HL-60/S4 treated with phorbol 12-myristate 13-acetate at 8.2 ng/mL for 4 days and 3 days (cell line): ENCODE results near the gene EGR1.
"Not testable (repeated sequence)": the region's sequence is repeated elsewhere in the genome, so short reads cannot be mapped to it uniquely, and the experiment has no call there.

Experiments used
- in situ Hi-C: fragments of 300-500 bp; cut with MboI; formaldehyde crosslinking; loops from 2 replicates; pipeline ENCODE4 v1.15.0; 2022; ENCODE audit warnings: low sequenced_read_pairs

EGR1 gene

DNA sequence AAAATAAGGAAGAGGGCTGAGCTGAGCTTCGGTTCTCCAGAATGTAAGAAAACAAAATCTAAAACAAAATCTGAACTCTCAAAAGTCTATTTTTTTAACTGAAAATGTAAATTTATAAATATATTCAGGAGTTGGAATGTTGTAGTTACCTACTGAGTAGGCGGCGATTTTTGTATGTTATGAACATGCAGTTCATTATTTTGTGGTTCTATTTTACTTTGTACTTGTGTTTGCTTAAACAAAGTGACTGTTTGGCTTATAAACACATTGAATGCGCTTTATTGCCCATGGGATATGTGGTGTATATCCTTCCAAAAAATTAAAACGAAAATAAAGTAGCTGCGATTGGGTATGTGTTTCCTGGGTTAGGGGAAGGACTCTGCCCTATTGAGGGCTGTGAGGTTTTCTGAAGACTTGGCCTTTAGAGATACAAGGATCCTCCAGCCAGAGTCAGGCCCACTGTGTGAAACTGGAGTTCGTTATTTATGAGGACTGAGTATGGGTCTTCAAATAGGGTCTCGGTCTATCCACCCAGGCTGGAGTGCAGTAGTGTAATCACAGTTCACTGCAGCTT is 3.8 kb downstream of the EGR1 start:
- in situ Hi-C loops = no loop called here

DNA sequence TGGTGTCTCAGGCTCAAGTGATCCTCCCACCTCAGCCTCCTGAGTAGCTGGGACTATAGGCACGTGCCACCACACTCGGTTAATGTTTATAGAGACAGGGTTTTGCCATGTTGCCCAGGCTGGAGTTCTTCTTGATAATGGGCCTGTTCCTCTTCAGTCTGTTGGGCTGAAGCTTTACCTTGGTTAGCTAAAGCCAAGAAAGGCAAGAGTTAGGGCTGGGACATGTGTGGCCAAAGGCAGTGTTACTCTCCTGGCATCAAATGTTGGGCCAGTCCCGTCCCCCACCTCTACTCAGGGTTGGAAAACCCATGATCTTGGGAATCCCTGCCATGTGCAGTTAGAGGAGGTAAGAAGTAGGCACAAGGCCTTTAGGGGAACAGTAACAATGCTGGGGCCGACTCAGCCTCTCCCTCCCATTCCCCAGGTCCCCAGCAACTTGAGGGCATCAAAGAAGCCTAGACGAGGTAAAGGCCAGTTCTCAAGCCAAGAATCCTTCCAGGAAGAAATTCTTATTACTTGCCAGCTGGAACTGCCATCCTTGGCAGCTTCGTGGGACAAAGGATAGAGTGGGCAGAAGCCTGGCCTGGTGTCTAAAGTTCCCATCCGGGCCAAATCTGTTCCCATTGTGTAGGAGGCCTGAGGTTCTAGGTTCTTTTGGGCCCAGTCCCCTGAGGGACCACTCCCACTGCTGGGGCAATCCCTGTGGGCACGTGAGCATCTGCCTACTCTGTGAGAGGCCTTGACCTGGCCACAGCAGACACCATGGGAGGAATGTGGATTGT is 4.5 kb downstream of the EGR1 start:
- in situ Hi-C loops = no loop called here

DNA sequence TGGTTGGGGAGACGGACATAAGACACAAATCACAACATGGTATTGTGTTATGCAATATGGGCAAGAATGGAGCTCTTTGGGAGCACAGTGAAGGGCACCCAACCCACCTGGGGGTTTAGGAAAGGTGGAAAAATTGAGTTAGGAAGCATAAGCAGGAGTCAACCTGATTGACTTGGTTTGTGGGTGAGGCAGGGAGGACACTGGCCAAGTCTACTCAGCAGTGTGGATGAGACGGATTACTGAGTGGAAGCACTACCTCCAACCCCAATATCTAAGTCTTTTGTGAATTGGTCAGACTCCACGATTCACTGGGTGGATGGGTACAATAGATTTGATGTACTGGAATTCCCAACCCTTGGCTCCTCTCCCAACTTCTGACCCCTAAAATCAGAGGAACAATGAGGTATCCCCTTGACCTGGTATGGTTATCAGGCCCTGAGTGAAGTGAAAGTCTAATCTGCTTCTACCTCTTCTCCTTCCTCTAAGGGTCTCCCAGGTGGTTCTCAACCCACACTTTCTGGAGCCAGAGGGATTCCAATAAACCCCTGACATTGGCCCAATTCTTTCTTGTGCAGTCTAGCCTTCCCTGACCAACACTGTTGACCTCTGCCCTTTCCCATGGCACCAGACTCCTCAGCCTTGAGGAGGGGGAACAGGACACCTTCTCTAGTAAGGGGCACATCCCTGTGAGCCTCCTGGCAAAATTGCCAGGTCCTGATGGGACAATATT is 5.2 kb downstream of the EGR1 start:
- in situ Hi-C loops = no loop called here

DNA sequence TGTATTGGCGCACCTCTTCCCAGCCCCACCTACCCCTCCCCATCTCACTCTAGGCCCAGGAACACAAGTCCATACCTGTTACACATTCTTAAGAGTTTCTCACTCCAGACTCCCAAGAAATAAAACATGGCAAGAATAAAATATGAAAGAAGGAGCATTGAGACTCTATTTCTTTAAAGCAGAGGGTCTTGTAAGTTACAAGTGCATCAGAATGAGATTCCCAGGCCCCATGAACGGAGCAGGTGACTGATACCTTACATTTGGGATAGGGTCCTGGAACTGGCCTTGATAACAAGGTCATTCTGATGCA is 5.7 kb downstream of the EGR1 start:
- in situ Hi-C loops = no loop called here

DNA sequence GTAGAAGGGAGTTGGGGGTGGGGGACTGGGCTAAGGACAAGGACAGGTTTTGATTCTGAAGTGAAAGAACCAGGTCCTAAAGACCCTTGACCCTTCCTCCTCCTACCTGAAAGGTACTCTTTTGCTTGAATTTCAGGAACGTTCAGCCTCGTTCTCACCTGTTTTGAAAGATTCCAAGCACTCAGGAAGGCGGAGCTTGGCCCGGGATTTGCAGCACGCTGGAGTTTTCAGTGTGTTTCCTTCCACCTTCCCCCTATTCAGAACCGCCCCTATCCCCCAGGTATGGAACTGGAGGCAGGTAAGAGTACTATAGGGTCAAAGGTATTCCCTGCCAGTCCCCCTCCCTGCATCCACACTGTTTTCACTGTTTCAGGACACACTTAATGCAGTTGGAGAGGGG is 7.1 kb downstream of the EGR1 start:
- in situ Hi-C loops = no loop called here

DNA sequence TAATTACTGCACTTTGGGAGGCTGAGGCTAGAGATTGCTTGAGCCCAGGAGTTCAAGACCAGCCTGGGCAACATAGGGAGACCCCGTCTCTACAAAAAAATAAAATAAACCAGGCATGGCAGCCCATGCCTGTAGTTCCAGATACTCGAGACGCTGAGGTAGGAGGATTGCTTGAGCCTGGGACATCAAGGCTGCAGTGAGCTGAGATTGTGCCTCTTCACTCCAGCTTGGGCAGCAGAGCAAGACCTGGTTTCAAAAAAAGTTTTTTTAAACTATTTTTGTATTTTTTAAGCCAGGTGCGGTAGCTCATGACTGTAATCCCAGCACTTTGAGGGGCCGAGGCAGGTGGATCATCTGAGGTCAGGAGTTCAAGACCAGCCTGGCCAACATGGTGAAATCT is 7.9 kb downstream of the EGR1 start:
- in situ Hi-C loops = not testable (repeated sequence)

DNA sequence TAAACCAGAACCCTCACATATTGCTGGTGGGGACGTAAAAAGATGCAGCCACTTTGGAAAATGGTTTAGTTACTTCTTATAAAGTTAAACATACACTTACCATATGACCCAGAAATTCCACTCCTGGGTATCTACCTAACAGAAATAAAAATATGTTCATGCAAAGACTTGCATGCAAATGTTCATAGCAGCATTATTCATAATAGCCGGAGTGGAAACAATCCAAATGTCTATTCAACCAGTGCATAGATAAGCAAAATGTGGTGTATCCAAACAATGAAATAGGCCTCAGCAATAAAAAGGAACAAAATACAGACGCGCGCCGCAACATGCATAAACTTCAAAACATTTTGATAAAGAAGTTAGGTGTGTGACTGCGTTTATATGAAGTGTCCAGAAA is 11.6 kb downstream of the EGR1 start:
- in situ Hi-C loops = no loop called here

DNA sequence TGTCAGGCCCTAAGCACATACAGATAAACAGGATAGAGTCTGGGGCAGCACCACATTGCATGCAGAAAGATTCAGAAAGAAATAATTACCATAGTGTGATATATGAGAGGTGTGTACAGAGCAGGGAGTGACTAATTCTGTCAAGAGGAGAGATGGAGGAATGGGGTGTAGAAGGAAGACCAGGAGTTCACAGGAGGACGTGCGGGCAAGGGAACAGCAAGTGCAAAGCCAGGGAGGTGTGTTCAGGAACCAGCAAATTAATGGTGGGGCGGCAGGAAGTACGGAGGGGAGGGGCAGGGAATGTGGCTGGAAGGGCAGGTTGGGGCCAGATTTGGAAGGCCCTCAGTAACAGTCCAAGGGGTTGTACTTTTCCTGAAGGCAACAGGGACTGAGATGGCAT is 17.4 kb downstream of the EGR1 start:
- in situ Hi-C loops = no loop called here

DNA sequence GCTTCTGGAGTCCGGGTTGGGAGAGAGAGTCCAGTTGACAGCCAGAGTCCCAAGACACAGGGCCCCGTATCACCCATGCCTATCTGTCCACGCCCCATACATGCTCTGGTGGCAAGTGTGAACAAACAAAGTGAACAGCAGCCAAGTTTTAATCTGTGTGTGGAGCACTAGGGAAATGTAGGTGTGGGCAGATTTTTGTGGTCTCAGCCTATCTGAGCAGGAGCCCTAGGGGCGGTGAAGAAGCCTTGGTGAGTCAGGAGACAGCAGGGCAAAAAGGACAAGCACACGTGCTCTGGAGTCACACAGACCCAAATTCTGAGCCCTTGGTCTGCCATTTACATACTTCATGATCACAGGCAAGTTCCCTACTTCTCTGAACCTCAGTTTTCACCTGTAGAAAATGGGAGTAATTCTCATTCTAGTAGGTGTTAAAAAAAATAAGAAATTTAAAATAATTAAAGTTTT is 23.2 kb downstream of the EGR1 start:
- in situ Hi-C loops = no loop called here

DNA sequence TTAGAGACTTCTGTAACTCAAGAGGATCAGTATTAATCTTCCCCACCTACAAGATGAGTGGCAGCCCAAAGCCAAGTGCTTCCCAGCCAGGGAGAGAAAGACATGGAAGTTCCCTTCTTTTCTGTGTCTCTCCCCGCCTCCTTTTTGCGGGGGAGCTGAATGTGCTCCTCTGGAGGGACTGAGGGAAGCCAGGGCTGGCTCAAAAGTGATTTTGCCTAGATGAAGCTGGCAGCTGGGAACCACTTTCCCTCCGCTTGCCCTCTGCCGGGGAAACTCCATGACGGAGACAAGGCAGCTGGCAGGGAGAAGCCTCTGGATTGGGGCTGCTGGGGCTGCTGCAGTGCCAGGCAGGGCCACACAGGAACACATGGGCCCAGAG is 24.4 kb downstream of the EGR1 start:
- in situ Hi-C loops = no loop called here

DNA sequence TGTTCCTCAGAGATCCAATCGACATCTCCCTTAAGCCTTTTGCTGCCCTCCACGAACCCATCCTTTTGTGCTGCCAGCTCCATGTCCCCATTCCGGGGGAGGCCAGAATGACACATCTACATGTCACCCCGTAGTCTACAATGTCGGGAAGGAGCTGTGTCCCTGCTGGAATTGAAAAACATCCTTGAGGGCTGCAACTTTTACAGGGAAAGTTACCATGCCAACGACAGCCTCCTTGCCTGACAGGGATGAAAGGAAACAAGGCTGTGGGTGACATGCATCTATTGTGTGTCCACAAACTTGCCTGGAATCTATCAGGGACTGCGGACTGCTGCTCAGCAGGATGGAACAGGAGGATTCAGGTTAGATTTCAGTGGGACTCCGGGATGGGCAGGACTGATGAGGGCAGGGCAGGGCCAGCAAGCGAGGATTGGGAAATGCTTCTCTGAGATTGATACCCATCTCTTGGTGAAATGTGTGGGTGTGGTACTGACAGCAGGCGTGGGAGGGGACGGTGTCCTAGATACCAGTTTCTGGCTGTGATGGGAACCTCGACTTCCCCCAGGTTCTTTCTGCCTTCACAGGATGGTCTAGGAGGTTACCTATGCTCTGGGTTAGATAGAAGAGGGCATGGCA is 25.5 kb downstream of the EGR1 start:
- in situ Hi-C loops = no loop called here

DNA sequence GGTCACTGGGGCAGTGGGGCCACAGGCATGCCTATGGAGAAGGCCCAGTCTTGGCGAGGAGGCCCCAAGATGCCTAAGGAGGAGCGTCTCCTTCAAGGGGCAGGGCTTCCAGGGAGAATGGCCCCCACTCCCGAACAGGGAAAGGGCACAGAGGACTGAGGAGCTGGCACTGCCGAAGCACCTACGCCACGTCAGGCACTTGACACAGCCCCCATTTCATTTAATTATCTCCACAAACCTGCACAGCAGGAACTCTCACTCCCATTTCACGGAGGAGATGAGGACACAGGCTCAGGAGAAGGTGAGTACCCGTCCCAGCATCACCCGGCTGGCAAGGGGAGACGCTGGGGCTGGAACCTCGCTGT is 26.0 kb downstream of the EGR1 start:
- in situ Hi-C loops = no loop called here

DNA sequence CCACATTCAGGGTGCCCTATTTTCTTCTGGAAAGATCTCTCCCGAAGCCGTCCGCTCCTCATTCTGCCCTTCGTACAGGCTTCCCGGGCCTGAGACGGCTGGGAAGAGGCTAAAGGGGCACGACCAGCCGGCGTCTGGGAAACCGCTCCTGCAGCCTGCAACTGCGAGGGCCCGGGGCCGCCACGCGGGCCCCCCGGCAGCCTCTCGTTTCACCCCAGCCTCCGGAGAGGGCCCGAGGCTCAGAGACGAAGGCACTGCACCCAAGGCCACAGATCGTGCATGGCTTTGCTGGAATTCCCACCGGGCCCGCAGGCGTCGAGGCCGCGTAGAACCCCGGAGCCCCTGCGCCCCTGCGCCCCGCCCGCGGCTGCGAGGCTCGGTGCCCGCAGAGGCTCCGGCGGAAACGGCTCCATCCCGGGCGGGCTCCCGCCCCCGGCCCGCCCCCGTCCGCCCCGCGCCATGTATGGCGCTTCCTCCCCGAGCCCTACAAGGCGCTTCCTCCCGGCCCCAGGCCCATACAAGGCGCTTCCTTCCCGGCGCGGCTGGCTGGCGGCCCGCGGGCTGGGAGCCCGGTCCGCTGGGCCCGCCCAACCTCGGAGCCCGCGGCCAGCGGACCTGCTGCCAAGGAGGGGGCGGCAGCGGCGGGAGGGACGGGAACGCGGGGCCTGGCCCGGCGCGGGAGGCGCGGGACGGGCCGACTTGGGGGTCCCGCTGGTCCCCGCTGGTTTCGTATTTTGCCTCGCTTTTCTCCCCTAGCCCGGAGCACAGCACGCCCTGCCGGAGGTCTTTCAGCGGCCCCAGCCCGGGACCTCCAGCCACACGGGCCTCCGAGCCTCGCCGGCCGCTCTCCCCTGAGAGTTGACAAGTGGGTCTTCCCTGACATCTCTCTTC is 26.6 kb downstream of the EGR1 start:
- in situ Hi-C loops = no loop called here

DNA sequence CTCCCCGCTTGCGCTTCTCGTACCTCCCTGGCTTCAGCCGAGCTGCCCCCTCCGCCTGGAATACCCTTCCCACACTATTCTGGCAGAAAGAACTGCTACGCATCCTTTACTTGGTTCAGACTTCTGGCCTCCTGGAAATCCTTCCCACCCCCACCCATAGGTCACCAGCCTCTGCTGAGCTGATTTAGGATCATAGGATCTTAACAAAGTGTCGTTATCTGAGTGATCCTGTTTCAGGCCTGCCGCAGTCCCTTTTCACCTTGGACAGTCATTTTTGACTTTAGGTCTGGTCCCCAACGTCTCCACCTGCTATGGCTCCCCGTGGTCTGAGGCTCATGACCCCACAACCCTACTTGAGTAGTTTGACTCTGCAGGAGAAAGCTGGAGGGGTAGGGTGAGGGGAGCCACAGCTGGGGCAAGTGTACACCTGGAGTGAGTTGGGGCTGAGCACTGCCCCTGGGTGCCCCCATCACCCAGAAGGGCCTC is 27.3 kb downstream of the EGR1 start:
- in situ Hi-C loops = no loop called here

DNA sequence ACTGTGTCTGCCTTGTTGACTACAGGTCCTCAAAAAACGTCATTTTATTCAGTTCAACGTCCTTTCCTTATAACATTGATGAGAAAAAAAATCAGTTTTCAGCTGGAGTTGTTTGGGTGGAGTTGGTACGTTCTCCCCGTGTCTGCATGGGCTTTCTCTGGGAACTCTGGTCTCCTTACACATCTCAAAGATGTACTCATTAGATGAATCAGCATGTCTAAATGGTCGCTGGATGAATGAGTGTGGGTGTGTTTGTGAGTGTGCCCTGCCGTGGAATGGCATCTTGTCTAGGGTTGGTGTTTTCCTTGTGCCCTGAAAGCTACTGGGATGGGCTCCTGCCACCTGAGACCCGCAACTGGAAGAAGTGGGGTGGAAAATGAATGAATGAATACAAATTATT is 30.1 kb downstream of the EGR1 start:
- in situ Hi-C loops = no loop called here

DNA sequence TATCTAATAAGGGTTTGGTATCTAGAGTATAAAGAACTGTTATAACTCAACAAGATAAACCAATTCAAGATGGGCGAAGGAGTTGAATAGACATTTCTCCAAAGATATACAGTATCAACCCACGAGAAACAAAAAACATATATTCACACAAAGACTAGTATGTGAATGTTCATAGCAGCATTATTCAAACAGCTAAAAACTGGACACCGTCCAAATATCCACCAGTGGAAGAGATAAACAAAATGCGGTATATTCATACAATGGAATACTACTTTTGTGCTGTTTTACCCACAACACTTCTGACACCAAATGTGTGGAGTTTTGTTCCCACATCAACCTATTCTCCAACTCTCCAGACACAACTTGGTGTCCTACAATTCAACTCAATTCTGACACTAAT is 33.1 kb downstream of the EGR1 start:
- in situ Hi-C loops = no loop called here

DNA sequence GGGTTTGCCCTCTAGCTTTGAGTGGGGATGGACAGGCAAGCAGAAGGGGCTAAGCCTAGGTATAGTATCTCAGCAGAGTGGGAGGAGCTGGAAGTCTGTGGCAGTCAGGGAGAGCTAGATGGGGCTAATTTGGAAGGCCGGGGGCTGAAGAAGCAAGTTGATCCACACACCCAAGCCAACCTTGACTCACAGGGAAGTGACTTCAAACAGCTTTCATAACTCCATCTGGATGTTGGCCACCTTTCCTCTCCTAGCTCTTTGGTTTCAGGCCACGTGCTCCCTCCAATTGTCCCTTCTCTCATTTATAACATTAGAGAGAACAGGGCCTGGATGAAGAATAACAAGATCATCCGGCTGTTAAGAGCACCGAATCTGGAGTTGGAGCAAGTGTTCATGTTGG is 36.8 kb downstream of the EGR1 start:
- in situ Hi-C loops = no loop called here

DNA sequence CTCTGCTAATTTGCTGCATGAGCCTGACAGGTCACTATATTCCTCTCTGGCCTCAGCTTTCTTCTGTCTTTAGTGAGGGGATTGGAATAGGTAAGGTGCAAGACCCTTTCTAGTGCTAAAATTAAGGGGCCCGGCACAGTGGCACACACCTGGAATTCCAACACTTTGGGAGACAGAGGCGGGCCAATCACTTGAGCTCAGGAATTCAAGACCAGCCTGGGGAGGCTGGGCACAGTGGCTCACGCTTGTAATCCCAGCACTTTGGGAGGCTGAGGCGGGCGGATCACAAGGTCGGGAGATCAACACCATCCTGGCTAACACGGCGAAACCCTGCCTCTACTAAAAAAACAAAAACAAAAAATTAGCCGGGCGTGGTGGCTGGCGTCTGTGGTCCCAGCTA is 37.2 kb downstream of the EGR1 start:
- in situ Hi-C loops = no loop called here

DNA sequence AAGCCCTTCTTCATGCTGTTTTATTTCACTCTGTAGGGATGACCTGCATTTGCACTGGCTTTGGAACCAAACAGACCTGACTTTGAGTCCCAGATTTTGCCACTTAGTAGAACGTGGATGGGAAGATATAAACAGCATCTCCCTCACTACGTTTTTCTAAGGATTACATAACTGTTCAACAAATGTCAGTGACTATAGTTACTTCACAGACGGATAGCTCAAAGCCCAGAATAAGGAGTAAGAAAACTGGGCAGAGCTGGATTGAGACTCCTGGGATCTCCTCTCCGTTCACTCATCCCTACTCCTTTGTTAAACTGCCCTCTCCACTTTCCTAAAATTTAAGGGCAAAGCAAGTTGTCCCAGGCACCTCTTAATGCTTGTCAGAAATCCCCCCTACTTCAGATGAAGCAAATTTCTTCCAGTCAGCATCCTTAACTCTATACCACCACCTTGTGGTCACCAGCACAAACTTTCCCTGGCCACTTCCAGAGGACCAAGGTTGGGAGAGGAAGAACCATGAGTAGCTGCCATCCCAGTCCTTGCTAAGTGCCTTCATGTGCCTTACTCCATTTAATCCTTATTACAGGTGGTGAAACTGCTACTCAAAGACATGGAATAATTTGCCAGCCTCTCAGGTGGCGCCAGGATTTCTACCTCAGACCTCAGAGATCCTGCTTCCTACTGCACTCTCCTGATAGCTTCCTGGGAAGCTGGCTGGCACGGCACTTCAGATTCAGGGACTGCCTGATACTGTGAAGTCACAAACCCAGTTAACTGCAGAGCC is 38.4 kb downstream of the EGR1 start:
- in situ Hi-C loops = no loop called here

DNA sequence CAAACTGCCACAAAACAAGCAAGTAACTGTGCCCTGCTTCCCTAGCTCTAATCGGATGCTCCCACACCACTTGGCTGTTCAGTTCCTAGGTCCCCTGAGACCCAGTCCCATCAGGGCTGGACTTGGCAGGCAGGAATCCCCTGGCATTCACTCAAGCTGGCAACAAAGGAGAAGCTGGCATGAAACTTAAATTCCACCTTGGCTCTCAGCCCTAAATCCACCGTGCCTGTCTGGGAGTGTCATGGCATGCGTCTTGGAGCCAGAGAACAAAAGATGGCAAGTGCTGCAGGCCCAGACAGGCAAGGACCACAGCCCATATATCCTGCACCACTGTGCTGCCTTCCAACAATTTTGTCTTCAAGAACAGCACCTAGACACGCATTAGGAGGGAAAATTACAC is 39.5 kb downstream of the EGR1 start:
- in situ Hi-C loops = no loop called here
